Right lung (tissue), 5 donors: ENCODE results near the gene ANK3. TPM values are rescaled to one million over a fixed set of nuclear protein-coding genes. Genes with fewer than 3 reads are reported as not detected.

Experiments used
- DNase-seq, 2 donors: peaks; one replicate each; pipeline ENCODE4 v3.0.0-alpha.2; 2013
- polyA plus RNA-seq, 5 donors: library from polyadenylated mRNA; unstranded; fragments of 120-200 nt; gene quantifications; one replicate each; pipeline versions ENCODE4 v1.2.1 to v1.2.3, GENCODE V29; 2013; ENCODE audit warnings: inconsistent platforms in 1 of 5, low replicate concordance in 1 of 5; ENCODE audit not compliant: insufficient read length in 5 of 5, insufficient read depth in 1 of 5

ANK3 gene
- polyA plus RNA-seq, 5 donors: 18.1 to 35.4 (median 30.9) TPM

- peak; percentile 45 to 60 for DNase-seq
Observed at GRCh38 chr10:60099998-60100747, 289.5 kb downstream of the ANK3 start.

DNA sequence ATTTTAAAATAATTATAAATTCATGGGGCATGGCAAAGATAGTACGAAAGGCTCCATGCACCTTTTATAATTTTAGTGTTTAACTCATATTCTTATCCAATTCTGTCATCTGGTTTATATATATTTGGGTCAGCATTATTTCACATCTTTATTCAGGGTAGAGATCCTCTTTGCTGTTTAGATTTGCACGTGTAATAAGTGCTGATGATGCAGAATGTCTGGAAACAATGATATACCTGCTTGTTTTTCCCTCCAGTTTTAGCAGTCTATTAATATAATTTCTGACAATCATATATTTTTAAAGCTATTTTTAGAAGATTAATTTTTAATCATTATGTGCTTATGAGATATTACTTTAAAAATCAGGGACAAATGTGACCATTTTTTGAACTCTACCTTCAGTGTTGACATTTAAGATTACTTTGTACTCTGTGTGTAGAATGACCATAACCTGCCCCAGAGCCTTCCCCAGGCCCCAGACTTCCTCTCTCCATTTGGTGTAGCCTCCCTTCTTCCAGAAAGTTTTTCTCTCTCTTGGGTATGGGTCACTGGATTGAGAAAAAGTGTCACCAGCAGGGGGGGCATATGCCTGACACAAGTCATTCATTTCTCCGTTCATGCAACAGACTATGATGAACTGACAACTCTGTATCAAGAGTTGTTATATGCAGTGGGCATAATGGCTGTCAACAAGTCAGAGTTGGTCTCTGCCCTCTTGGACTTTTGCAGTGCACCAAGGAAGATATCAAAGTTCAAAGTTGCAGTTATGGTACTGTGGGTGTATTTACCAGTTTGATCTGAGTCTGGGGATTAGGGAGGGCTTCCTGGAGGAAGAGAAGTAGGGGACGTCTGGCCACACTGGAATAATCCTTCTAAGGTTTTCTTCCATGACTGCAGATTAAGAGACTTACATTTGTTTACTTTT is 290.7 kb downstream of the ANK3 start:
- DNase-seq: no peak

DNA sequence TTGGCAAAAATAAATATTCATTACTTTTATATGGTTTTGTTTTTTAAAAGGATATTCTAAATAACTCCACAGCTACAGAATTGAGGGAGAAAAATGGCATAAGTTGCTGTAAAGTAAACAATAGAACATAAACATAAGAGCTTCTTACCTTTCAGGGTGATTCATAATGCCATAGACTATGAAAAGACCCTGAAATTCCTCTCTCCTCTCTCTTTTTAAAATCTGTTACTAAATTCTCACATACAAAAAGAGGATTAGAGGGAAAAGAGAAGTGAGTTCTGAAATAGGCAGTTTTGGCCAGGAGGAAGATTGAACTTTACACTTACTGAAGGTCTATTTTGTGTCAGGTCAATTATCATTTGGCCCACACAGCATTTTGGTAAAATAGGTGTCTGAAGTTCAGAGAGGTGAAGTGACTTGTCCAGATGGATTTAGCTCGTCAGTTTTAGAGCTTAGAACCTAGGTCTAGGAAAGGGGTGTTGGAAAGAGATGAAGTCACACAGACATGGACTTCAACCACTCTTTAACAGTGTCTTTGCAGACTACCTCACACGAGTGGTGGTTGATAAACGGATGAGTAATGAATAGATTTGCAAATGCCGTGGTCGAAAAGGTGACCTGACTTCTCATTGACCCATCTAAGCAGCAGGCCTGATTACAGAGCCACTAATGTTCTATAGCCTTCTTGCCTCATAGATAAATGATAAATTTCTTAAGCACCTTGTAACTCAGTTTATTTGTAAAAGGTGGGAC is 292.7 kb downstream of the ANK3 start:
- DNase-seq: no peak

GRCh38 chr10:60093317-60093716 is 296.4 kb downstream of the ANK3 start:
- DNase-seq: no peak

- no peak for DNase-seq
Observed at GRCh38 chr10:60086862-60087261, 302.8 kb downstream of the ANK3 start.

- no peak for DNase-seq
Observed at GRCh38 chr10:60086421-60086820, 303.3 kb downstream of the ANK3 start.

DNA sequence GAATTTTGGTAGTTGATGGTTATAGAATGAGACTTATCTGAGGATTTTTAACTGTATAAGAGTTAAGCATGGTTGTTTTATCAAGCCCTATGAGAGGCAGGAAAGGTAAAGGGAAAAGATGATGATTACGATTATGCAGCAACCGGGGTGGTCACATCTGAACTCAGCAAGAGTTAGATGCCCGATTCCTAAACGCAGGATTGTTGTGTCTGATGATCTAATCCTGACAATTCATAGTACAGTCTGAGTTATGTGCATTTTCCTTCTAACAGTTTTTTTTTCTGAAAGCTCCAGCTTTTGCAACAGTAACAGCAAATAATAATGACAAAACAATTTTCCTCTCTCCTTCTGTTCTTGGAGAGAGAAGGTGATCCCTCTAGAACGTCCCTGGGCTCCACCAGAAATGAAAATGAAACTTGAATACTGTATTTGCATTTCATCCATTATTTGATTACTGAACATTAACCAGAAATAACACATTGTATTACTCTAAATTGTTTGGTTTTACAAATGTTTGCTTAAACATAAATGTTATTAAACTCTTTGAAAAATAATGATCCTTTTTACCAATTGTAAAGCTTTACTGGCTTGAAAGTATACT is 306.8 kb downstream of the ANK3 start:
- DNase-seq: no peak

DNA sequence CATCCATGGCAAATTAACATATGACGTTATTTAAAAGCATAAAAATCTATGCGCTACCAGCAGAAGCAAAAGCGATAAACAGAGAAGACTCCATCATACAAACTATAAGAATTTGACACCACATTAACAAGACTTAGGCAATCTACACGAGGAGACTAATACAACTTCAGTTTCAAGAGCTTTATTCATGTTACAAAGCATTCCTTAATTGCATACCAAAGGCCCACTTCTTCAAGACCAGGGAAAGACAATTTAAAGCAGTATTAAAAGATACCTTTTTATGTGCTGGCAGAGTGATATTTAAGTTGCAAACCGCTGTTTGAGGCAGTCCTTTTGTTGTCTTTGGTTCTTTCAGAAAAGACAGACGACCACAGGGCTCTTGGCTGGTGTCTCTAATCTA is 307.3 kb downstream of the ANK3 start:
- no peak for DNase-seq

GRCh38 chr10:60073781-60074656 is 315.7 kb downstream of the ANK3 start:
- no peak for DNase-seq

DNA sequence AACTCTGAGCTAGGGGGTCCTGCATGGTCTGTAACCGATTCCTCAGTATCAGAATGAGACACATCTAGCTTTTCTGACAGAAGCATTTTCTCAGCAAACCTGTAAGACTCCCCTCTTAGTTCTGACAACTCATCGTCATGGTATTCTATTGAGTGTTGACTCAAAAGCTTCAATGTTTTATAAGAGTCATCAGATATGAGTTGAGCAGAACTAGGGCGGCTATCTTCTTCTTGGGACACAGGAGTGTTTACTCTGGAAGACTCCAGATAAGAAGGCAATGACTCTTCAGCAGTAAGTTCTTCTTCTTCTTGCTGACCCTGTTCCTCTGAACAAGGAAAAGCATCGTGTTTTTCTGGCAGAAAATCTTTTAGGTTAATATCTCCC is 316.3 kb downstream of the ANK3 start:
- DNase-seq: no peak

DNA sequence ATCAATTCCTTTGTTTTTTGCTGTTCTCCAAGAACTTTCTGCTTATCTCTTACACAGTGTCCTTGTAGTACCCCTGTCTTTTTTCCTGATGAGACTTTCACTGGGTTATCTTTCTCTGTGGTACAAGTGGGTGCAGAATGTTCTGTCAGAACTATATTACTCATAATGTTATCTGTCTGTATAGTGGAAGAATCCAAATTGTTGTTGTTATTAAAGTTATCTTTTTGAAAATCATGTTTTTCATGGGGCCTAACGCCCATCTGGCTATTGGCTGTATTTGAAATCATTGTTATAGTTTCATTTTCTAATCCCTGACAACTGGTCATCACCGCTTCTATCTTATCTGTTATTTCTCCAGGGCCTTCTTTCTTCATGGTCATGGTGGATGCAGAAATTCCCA is 320.4 kb downstream of the ANK3 start:
- DNase-seq: no peak

- no peak for DNase-seq
Observed at GRCh38 chr10:60050366-60050765, 339.3 kb downstream of the ANK3 start.

GRCh38 chr10:60048091-60048501 is 341.6 kb downstream of the ANK3 start:
- no peak for DNase-seq

GRCh38 chr10:60045571-60045970 is 344.1 kb downstream of the ANK3 start:
- no peak for DNase-seq

DNA sequence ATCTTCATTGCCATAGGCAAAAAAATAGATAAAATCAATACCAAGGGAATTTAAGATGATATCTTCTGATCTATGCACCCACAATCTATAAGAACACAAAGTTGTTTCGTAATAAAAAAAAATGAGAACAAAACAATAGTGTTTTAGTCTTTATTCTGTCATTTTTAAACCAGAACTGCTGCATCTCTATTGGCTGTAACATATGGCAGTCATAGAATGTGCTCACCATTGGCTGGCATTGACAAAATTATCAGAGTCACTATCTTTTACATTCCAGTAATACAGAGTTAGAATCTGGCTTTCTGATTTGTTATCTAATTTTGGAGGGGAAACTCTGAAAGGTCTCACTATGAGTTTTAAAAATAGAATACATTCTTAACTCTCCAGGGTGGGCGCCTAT is 344.7 kb downstream of the ANK3 start:
- no peak for DNase-seq

GRCh38 chr10:60044242-60044641 is 345.4 kb downstream of the ANK3 start:
- peak; percentile 49 to 61 for DNase-seq

GRCh38 chr10:60043561-60044241 is 346.0 kb downstream of the ANK3 start:
- no peak for DNase-seq

DNA sequence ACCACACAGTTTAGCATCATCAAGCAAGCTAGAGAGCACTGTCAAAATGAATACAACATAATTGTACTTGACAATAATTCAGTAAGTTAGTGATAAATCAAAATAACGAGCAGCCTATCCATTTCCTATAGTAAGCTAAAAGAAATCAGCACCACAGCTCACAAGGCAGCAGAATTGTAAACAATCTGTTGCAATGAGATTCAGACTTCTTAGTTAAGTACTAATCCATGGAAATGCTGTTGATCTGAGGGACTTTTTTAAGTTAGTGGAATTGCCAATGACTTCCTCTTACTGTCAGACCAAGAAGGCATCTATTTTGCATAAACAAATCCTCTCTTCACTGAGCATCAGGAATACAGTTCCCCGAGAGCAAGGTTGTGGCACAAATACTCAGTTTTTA is 346.8 kb downstream of the ANK3 start:
- peak; percentile 36 to 60 for DNase-seq

DNA sequence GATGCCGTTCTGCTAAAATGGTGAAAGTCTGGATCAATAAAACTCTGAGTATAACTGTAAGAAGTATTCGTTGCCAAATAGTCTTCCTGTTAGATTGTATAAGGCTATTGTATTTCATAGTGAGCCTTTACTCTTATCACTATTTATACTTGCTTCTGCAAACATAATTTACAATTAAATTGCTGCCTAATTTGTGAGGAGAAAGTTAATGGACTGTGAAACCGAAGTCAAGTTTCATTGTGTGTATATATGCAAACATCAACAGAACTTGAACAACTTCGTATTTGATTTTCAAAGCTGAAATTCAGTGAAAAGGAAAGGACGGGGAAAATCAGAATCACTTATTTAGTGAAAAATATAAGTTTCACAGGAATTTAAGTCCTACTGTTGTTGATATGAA is 347.4 kb downstream of the ANK3 start:
- no peak for DNase-seq

GRCh38 chr10:60041489-60042133 is 348.1 kb downstream of the ANK3 start:
- DNase-seq: no peak
